ENCODE results near the gene OGFR.

The OGFR gene

DNA sequence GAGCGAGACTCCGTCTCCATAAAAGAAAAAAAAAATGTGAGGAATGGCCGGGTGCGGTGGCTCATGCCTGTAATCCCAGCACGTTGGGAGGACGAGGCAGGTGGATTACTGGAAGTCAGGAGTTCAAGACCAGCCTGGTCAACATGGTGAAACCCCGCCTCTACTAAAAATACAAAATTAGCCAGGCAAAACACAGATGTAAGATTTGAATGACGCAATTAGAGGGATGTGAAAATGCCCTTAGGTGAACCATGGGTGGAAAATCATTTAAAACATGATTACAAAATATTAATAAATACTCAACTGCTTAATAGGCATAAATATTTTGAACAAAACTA lies 33.1 kb downstream of the OGFR start:
- Histone ChIP-seq H3K36me3 (replicated peaks) (no peaks in the 10 kb centered on the region), H3K27ac (no peak overlapping the region), H3K27me3 (replicated peaks) (no peaks in the 10 kb centered on the region), H3K4me3 (ENCODE audit: low read depth, low read length) (no peak overlapping the region)
- in situ Hi-C loops (cut with HindIII; ENCODE audit: low pct_ligation_motif_present, low sequenced_read_pairs): no loop called here
- no peak for DNase-seq
- TF ChIP-seq, protein P1, sequence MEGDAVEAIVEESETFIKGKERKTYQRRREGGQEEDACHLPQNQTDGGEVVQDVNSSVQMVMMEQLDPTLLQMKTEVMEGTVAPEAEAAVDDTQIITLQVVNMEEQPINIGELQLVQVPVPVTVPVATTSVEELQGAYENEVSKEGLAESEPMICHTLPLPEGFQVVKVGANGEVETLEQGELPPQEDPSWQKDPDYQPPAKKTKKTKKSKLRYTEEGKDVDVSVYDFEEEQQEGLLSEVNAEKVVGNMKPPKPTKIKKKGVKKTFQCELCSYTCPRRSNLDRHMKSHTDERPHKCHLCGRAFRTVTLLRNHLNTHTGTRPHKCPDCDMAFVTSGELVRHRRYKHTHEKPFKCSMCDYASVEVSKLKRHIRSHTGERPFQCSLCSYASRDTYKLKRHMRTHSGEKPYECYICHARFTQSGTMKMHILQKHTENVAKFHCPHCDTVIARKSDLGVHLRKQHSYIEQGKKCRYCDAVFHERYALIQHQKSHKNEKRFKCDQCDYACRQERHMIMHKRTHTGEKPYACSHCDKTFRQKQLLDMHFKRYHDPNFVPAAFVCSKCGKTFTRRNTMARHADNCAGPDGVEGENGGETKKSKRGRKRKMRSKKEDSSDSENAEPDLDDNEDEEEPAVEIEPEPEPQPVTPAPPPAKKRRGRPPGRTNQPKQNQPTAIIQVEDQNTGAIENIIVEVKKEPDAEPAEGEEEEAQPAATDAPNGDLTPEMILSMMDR (IDR thresholded peaks at IDR 0.05; ENCODE audit: low read depth, low read length, missing control alignments): no peak

DNA sequence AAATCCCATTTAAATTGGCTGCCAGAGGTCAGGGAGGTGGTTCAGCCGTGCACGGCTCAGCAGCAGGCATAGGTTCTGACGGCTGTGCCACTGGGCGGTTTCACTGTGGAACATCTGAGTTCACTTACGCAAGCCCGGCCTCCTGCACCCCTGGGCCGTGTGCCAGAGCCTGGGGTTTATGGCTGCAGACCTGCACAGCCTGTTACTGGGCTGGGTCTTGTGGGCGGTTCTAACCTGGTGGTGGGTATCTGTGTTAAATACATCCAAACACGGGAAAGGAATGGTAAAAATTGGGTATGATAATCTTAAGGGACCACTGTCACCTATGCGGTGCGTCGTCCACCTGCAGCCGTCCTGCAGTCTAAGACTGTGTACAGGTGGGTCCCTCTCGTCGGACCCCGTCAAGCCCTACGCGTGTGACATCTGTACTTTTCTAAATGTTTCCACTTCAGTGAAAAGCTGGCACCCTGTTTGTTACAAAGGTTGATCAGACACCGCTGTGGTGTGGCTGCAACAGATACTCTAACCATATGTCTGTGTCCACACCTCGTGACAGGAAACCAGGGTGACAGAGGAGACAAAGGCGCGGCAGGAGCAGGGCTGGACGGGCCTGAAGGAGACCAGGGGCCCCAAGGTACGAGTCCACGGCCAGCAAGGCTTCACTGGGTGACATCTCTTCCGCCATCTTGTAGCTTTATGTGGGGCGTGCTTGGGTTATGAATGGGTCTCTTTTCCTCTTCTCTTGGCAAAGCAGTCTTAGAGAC lies 33.7 kb downstream of the OGFR start:
- TF ChIP-seq, protein P1 (IDR thresholded peaks at IDR 0.05; ENCODE audit: low read depth, low read length, missing control alignments): no peak
- Histone ChIP-seq H3K27me3 (replicated peaks) (no peaks in the 10 kb centered on the region), H3K27ac (no peak overlapping the region), H3K4me3 (ENCODE audit: low read depth, low read length) (no peak overlapping the region), H3K36me3 (replicated peaks) (no peaks in the 10 kb centered on the region)
- in situ Hi-C loops (cut with HindIII; ENCODE audit: low pct_ligation_motif_present, low sequenced_read_pairs): no loop called here
- no peak for DNase-seq

DNA sequence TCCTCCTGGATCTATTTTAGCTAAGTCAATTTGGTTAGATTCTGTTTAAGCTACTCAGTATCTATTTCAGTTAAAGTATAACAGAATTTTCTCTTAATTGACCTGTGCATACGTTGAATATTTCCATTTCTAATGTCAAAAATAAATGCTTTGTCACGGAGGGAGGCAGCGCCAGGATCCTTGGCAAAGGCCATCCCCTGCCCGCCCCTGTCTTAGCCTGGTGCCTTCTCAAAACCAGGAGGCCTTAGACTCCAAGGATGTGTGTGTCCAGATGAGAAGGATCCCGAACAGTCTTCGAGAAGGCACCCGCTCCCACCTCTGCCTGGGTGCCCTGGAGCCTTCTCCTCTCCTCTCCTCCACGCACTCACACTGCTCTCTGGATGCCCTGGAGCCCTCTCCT lies 34.6 kb downstream of the OGFR start:
- Histone ChIP-seq H3K27me3 (replicated peaks) (no peaks in the 10 kb centered on the region), H3K4me3 (ENCODE audit: low read depth, low read length) (no peak overlapping the region), H3K36me3 (replicated peaks) (no peaks in the 10 kb centered on the region), H3K27ac (no peak overlapping the region)
- DNase-seq: no peak
- TF ChIP-seq, protein P1 (IDR thresholded peaks at IDR 0.05; ENCODE audit: low read depth, low read length, missing control alignments): no peak
- in situ Hi-C loops (cut with HindIII; ENCODE audit: low pct_ligation_motif_present, low sequenced_read_pairs): no loop called here

DNA sequence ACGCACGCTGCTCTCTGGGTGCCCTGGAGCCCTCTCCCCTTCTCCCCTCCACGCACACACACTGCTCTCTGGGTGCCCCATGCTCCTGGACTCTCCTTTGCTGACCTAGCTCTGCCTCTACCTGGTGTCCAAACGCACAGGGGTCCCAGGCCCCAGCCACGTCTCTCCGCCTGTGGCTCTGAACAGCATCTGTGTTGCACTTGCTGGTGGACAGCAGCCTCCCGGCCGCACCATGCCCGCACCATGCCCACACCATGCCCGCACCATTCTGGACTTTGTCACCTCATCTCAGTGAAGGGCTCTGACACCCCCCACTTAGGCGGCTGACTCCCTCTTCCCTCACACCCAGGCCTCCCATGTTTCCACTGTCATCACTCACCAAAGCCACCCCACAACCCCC lies 35.2 kb downstream of the OGFR start:
- in situ Hi-C loops (cut with HindIII; ENCODE audit: low pct_ligation_motif_present, low sequenced_read_pairs): no loop called here
- TF ChIP-seq, protein P1 (IDR thresholded peaks at IDR 0.05; ENCODE audit: low read depth, low read length, missing control alignments): no peak
- DNase-seq: no peak
- H3K36me3 ChIP-seq (replicated peaks): no peaks in the 10 kb centered on the region
- H3K27ac ChIP-seq: no peak overlapping the region
- no peaks in the 10 kb centered on the region for H3K27me3 ChIP-seq (replicated peaks)
- no peak overlapping the region for H3K4me3 ChIP-seq (ENCODE audit: low read depth, low read length)

DNA sequence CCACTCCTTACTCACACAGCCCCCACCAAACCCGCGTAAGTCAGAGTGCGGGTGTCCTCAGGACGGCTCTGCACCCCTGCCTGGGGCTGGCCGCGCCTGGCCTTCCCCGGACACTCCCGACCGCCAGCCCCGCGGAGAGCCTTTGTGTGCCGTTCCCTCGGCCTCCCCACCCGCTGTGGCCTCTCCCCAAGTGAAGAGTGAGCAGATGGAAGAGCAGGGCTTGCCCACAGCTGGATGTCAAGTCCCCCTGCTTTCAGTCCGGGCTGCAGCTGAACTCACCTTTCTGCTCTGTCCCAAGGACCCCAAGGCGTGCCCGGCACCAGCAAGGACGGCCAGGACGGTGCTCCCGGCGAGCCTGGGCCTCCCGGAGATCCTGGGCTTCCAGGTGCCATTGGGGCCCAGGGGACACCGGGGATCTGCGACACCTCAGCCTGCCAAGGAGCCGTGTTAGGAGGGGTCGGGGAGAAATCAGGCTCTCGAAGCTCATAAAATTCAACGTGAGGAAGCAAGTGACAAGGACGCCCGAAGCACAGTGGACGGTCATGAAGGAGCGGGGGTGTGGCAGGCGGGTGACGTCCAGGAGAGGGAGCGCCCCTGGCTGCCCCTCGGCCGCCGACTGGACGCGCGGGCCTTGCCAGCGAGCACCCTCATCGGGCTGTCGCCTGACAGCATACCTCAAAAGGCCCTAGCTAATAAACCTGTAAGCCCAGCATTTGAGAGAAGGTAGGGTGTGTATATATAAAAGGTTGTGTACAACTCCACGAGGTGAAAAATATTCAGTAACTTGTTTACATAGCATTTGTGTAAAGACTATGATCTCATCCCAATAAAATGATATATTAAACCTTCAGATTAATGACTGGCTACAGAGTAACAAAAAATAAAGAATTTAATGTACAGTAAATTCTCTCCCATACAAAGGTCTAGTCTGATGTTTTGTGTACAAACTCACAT lies 35.9 kb downstream of the OGFR start:
- no peaks in the 10 kb centered on the region for H3K27me3 ChIP-seq (replicated peaks)
- no peaks in the 10 kb centered on the region for H3K36me3 ChIP-seq (replicated peaks)
- H3K4me3 ChIP-seq (ENCODE audit: low read depth, low read length): no peak overlapping the region
- DNase-seq: no peak
- TF ChIP-seq, protein P1 (IDR thresholded peaks at IDR 0.05; ENCODE audit: low read depth, low read length, missing control alignments): no peak
- no peak overlapping the region for H3K27ac ChIP-seq
- in situ Hi-C loops (cut with HindIII; ENCODE audit: low pct_ligation_motif_present, low sequenced_read_pairs): no loop called here
